HCT116 (cell line): Measurements from ENCODE around the gene MMP23B. TPM values are rescaled to one million over a fixed set of nuclear protein-coding genes. Genes with fewer than 3 reads are reported as not detected.

ENCODE experiments used
- ATAC-seq: fragments of 200-7000 bp; cut with Tn5 transposase; 2 replicates; pipeline ENCODE4 v1.9.1; 2020; ENCODE audit warnings: mild to moderate bottlenecking, moderate library complexity
- BruUV-seq: library from RNA; stranded (reverse); fragments of 400-500 nt; replicated peaks from 2 replicates; lab custom pipeline; 2021; lab: Mats Ljungman, UMichigan
- CTCF ChIA-PET: fragments of 300-600 bp; sonication (Branson Sonifier 250); formaldehyde crosslinking; loops from one replicate; lab custom pipeline; 2021; ENCODE audit warnings: antibody characterized with exemption; lab: Charles Lee
- POLR2A ChIA-PET: fragments of 300-600, 350-600 bp; sonication (Branson Sonifier 250); formaldehyde crosslinking; loops from one replicate; lab custom pipeline; 2021; ENCODE audit warnings: antibody characterized with exemption; lab: Charles Lee
- RAD21 ChIA-PET, 2 experiments: fragments of 300-600 bp; sonication (Branson Sonifier 250); formaldehyde crosslinking; loops; one replicate each; lab custom pipeline; 2023; ENCODE audit warnings: low total read pairs in 2 of 2; ENCODE audit not compliant: uncharacterized antibody in 2 of 2, unreplicated experiment in 2 of 2, low non-redundant PET in 1 of 2; lab: Charles Lee
- DNase-seq: peaks from one replicate; pipeline ENCODE4 v3.0.0-alpha.2; 2010; ENCODE audit warnings: low read depth, low spot score
- H2AFZ ChIP-seq: fragments of 200-600 bp; shearing (Covaris generic), sonication (generic); 2 replicates; pipeline ENCODE4 v1.6.1; 2017; ENCODE audit warnings: low read depth, mixed run types, mixed read lengths, antibody characterized with exemption, low read length; ENCODE audit not compliant: poor library complexity, severe bottlenecking
- H3K27ac ChIP-seq: 2 replicates; pipeline ENCODE4 v1.5.1; 2012; ENCODE audit warnings: low read depth, low read length
- H3K27me3 ChIP-seq: fragments of 200-600 bp; sonication (generic); 2 replicates; pipeline ENCODE4 v1.6.1; 2016; ENCODE audit warnings: mixed run types, low read length, mixed read lengths; ENCODE audit not compliant: insufficient read depth
- H3K36me3 ChIP-seq, 2 experiments: fragments of 200-500 bp in 1 of 2; fragments of 200-600 bp in 1 of 2; sonication (Bioruptor generic) in 1 of 2; sonication (generic) in 1 of 2; 2 replicates each; pipeline versions ENCODE4 v1.5.1 to v1.6.1; 2014 to 2016; ENCODE audit warnings: low read length in 2 of 2, inconsistent platforms in 1 of 2, mixed read lengths in 1 of 2, mixed run types in 1 of 2; ENCODE audit not compliant: insufficient read depth in 2 of 2, control insufficient read depth in 1 of 2
- H3K4me1 ChIP-seq, 2 experiments: fragments of 200-600 bp in 1 of 2; sonication (generic) in 1 of 2; 2 replicates each; pipeline versions ENCODE4 v1.5.1 to v1.6.1; 2012 to 2017; ENCODE audit warnings: low read length in 2 of 2, inconsistent platforms in 1 of 2, mild to moderate bottlenecking in 1 of 2, mixed read lengths in 1 of 2, mixed run types in 1 of 2, moderate library complexity in 1 of 2; ENCODE audit not compliant: insufficient read depth in 2 of 2, control insufficient read depth in 1 of 2
- H3K4me2 ChIP-seq: fragments of 200-600 bp; sonication (generic); 2 replicates; pipeline ENCODE4 v1.6.1; 2017; ENCODE audit warnings: mixed run types, low read length, mixed read lengths
- H3K4me3 ChIP-seq, 2 experiments: fragments of 200-600 bp in 1 of 2; sonication (generic) in 1 of 2; replicated peaks in 1 of 2; 2 replicates each; pipeline ENCODE4 v1.5.1; 2011 to 2016; ENCODE audit warnings: low read length in 2 of 2, control low read depth in 1 of 2, low read depth in 1 of 2, mild to moderate bottlenecking in 1 of 2, mixed read lengths in 1 of 2, mixed run types in 1 of 2
- H3K79me2 ChIP-seq: fragments of 200-600 bp; sonication (generic); 2 replicates; pipeline ENCODE4 v1.6.1; 2017; ENCODE audit warnings: mild to moderate bottlenecking, mixed run types, low read length, moderate library complexity, mixed read lengths; ENCODE audit not compliant: insufficient read depth
- H3K9ac ChIP-seq: fragments of 200-600 bp; sonication (generic); 2 replicates; pipeline ENCODE4 v1.6.1; 2016; ENCODE audit warnings: low read length, mixed read lengths
- H3K9me2 ChIP-seq: fragments of 200-600 bp; sonication (generic), shearing (Covaris generic); 2 replicates; pipeline ENCODE4 v1.6.1; 2017; ENCODE audit warnings: mixed run types, mild to moderate bottlenecking, moderate library complexity; ENCODE audit not compliant: insufficient read depth
- H3K9me3 ChIP-seq, 2 experiments: fragments of 200-500 bp in 1 of 2; fragments of 200-600 bp in 1 of 2; sonication (Bioruptor generic) in 1 of 2; sonication (generic) in 1 of 2; 2 replicates each; pipeline ENCODE4 v1.6.1; 2014 to 2017; ENCODE audit warnings: low read length in 2 of 2, mixed read lengths in 2 of 2, inconsistent platforms in 1 of 2, low read depth in 1 of 2, mild to moderate bottlenecking in 1 of 2, mixed run types in 1 of 2, moderate library complexity in 1 of 2; ENCODE audit not compliant: control insufficient read depth in 1 of 2, insufficient read depth in 1 of 2
- H4K20me1 ChIP-seq: fragments of 200-600 bp; sonication (generic), shearing (Covaris generic); 2 replicates; pipeline ENCODE4 v1.6.1; 2017; ENCODE audit warnings: mixed run types, mild to moderate bottlenecking, moderate library complexity; ENCODE audit not compliant: insufficient read depth
- CBX3 ChIP-seq: IDR thresholded peaks from 2 replicates; pipeline ENCODE4 v1.6.1; 2012; ENCODE audit warnings: low read depth
- CEBPB ChIP-seq: IDR thresholded peaks from 2 replicates; pipeline ENCODE4 v1.6.1; 2012; ENCODE audit warnings: low read depth
- EGR1 ChIP-seq: IDR thresholded peaks from 2 replicates; pipeline ENCODE4 v1.6.1; 2012; ENCODE audit warnings: low read depth
- ELF1 ChIP-seq: IDR thresholded peaks from 2 replicates; pipeline ENCODE4 v1.6.1; 2012; ENCODE audit warnings: low read depth, borderline replicate concordance
- EZH2 ChIP-seq: fragments of 200-600 bp; sonication (generic); IDR thresholded peaks from 2 replicates; pipeline ENCODE4 v1.6.1; 2017; ENCODE audit warnings: antibody characterized with exemption, mixed run types
- EZH2phosphoT487 ChIP-seq: fragments of 200-600 bp; IDR thresholded peaks from 2 replicates; pipeline ENCODE4 v1.6.1; 2018; ENCODE audit warnings: antibody characterized with exemption, borderline replicate concordance
- FOSL1 ChIP-seq: IDR thresholded peaks from 2 replicates; pipeline ENCODE4 v1.6.1; 2012; ENCODE audit warnings: low read depth
- JUND ChIP-seq: IDR thresholded peaks from 2 replicates; pipeline ENCODE4 v1.6.1; 2012
- POLR2AphosphoS5 ChIP-seq: IDR thresholded peaks from 2 replicates; pipeline ENCODE4 v1.6.1; 2011; ENCODE audit warnings: mild to moderate bottlenecking, low read depth, low read length, moderate library complexity
- RAD21 ChIP-seq: IDR thresholded peaks from 2 replicates; pipeline ENCODE4 v1.6.1; 2012; ENCODE audit warnings: low read depth, mild to moderate bottlenecking
- REST ChIP-seq: IDR thresholded peaks from 2 replicates; pipeline ENCODE4 v1.6.1; 2012; ENCODE audit warnings: low read depth
- SP1 ChIP-seq: IDR thresholded peaks from 2 replicates; pipeline ENCODE4 v1.6.1; 2012; ENCODE audit warnings: low read depth
- TCF7L2 ChIP-seq: IDR thresholded peaks from 2 replicates; pipeline ENCODE4 v1.7.0; 2011; ENCODE audit warnings: borderline replicate concordance, inconsistent platforms; ENCODE audit not compliant: insufficient read depth, insufficient read length; ENCODE audit errors: extremely low read depth
- YY1 ChIP-seq: IDR thresholded peaks from 2 replicates; pipeline ENCODE4 v1.6.1; 2011; ENCODE audit warnings: low read length, low read depth, moderate library complexity, mild to moderate bottlenecking; ENCODE audit not compliant: insufficient replicate concordance; ENCODE audit errors: extremely low read depth
- ZBTB33 ChIP-seq: IDR thresholded peaks from 2 replicates; pipeline ENCODE4 v1.6.1; 2011; ENCODE audit warnings: mild to moderate bottlenecking, low read length, moderate library complexity; ENCODE audit not compliant: insufficient replicate concordance; ENCODE audit errors: extremely low read depth
- ZFX ChIP-seq: fragments of 450-650 bp; IDR thresholded peaks from 2 replicates; pipeline ENCODE4 v1.6.1; 2017
- ZNF274 ChIP-seq: fragments of 200-500 bp; sonication (Bioruptor generic); IDR thresholded peaks from 2 replicates; pipeline ENCODE4 v1.6.1; 2014; ENCODE audit warnings: mild to moderate bottlenecking, low read depth, low read length, inconsistent platforms
- intact Hi-C: fragments of 100-400 bp; cut with micrococcal nuclease; formaldehyde crosslinking; loops from 2 replicates; pipeline ENCODE4 v1.10.0; 2022
- total RNA-seq: library from RNA; stranded (reverse); gene quantifications from one replicate; pipeline ENCODE4 v1.2.1, GENCODE V29; 2021; ENCODE audit not compliant: unreplicated experiment
- TF ChIP-seq, protein P1 (sequence below): IDR thresholded peaks from 2 replicates; pipeline ENCODE4 v1.6.1; 2012
- TF ChIP-seq, protein P2 (sequence below), 3 experiments: fragments of 200-600 bp in 1 of 3; sonication (generic) in 1 of 3; IDR thresholded peaks in 2 of 3; conservative IDR thresholded peaks in 1 of 3; 2 replicates each; pipeline ENCODE4 v1.5.1; 2012 to 2017; ENCODE audit warnings: low read depth in 2 of 3, low read length in 2 of 3, antibody characterized with exemption in 1 of 3, borderline replicate concordance in 1 of 3, control low read depth in 1 of 3, mild to moderate bottlenecking in 1 of 3, mixed read lengths in 1 of 3, mixed run types in 1 of 3, moderate library complexity in 1 of 3; ENCODE audit not compliant: insufficient read depth in 1 of 3

Gene MMP23B
- total RNA-seq, 1 experiment from 2014 or later: 8.7 TPM

DNA sequence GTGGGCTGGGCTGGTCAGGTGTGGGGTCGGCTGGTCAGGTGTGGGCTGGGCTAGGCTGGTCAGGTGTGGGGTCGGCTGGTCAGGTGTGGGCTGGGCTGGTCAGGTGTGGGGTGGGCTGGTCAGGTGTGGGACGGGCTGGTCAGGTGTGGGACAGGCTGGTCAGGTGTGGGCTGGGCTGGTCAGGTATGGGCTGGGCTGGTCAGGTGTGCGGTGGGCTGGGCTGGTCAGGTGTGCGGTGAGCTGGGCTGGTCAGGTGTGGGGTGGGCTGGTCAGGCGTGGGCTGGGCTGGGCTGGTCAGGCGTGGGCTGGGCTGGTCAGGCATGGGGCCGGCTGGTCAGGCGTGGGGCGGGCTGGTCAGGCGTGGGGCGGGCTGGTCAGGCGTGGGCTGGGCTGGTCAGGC is 25.7 kb upstream of the MMP23B start:
- H4K20me1 ChIP-seq: no peaks in the 10 kb centered on the region
- intact Hi-C loops: no loop called here
- H3K4me2 ChIP-seq: no peak overlapping the region
- DNase-seq (no peak), ATAC-seq (no peak)
- H3K9me2 ChIP-seq: no peaks in the 10 kb centered on the region
- BruUV-seq: no TSS peak
- H3K4me3 ChIP-seq: no peak overlapping the region
- no peak overlapping the region for H3K27ac ChIP-seq
- H3K27me3 ChIP-seq: no peaks in the 10 kb centered on the region
- H3K4me1 ChIP-seq: no peaks in the 10 kb centered on the region
- TF ChIP-seq, protein P1, sequence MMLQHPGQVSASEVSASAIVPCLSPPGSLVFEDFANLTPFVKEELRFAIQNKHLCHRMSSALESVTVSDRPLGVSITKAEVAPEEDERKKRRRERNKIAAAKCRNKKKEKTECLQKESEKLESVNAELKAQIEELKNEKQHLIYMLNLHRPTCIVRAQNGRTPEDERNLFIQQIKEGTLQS: no peak
- TF ChIP-seq CBX3 (no peak), EZH2 (no peak), CEBPB (no peak), ZFX (no peak), POLR2AphosphoS5 (no peak), ELF1 (no peak), EGR1 (no peak), FOSL1 (no peak), TCF7L2 (no peak), SP1 (no peak), ZNF274 (no peak), REST (no peak), ZBTB33 (no peak), JUND (no peak), EZH2phosphoT487 (no peak), YY1 (no peak), RAD21 (no peak)
- TF ChIP-seq, protein P2, sequence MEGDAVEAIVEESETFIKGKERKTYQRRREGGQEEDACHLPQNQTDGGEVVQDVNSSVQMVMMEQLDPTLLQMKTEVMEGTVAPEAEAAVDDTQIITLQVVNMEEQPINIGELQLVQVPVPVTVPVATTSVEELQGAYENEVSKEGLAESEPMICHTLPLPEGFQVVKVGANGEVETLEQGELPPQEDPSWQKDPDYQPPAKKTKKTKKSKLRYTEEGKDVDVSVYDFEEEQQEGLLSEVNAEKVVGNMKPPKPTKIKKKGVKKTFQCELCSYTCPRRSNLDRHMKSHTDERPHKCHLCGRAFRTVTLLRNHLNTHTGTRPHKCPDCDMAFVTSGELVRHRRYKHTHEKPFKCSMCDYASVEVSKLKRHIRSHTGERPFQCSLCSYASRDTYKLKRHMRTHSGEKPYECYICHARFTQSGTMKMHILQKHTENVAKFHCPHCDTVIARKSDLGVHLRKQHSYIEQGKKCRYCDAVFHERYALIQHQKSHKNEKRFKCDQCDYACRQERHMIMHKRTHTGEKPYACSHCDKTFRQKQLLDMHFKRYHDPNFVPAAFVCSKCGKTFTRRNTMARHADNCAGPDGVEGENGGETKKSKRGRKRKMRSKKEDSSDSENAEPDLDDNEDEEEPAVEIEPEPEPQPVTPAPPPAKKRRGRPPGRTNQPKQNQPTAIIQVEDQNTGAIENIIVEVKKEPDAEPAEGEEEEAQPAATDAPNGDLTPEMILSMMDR (IDR thresholded peaks at IDR 0.05 in 2 of 3, conservative IDR thresholded peaks at IDR 0.05 in 1 of 3; ENCODE audit: borderline replicate concordance in 1 of 3, insufficient read depth in 1 of 3, low read depth in 2 of 3, low read length in 2 of 3): no peak
- no peak overlapping the region for H3K9ac ChIP-seq
- ChIA-PET POLR2A (no interaction called here), CTCF (no interaction called here), RAD21 (no interaction called here)
- H3K79me2 ChIP-seq: no peaks in the 10 kb centered on the region
- no peaks in the 10 kb centered on the region for H3K9me3 ChIP-seq
- H3K36me3 ChIP-seq: no peaks in the 10 kb centered on the region
- H2AFZ ChIP-seq: no peak overlapping the region
